Astrocyte of the spinal cord (primary cell): ENCODE data around the gene SLC22A5.

Source experiments
- DNase-seq: peaks from one replicate; pipeline ENCODE4 v3.0.0; 2011; ENCODE audit warnings: low read depth, low spot score
- H3K4me3 ChIP-seq: 2 replicates; pipeline ENCODE4 v1.5.1; 2011; ENCODE audit warnings: low read depth, mild to moderate bottlenecking, low read length, moderate library complexity
- in situ Hi-C: cut with HindIII; loops from 2 replicates; pipeline ENCODE4 v1.10.0; 2017; ENCODE audit warnings: low sequenced_read_pairs
- TF ChIP-seq, protein P1 (sequence below): IDR thresholded peaks from 2 replicates; pipeline ENCODE4 v1.5.1; 2012; ENCODE audit warnings: low read depth, mild to moderate bottlenecking, low read length, inconsistent platforms

The SLC22A5 gene

GRCh38 chr5:132364319-132364718, 5.2 kb upstream of the SLC22A5 start:
- peak; percentile 46 for DNase-seq
- in situ Hi-C loops: no loop called here
- TF ChIP-seq, protein P1, sequence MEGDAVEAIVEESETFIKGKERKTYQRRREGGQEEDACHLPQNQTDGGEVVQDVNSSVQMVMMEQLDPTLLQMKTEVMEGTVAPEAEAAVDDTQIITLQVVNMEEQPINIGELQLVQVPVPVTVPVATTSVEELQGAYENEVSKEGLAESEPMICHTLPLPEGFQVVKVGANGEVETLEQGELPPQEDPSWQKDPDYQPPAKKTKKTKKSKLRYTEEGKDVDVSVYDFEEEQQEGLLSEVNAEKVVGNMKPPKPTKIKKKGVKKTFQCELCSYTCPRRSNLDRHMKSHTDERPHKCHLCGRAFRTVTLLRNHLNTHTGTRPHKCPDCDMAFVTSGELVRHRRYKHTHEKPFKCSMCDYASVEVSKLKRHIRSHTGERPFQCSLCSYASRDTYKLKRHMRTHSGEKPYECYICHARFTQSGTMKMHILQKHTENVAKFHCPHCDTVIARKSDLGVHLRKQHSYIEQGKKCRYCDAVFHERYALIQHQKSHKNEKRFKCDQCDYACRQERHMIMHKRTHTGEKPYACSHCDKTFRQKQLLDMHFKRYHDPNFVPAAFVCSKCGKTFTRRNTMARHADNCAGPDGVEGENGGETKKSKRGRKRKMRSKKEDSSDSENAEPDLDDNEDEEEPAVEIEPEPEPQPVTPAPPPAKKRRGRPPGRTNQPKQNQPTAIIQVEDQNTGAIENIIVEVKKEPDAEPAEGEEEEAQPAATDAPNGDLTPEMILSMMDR: no peak
- H3K4me3 ChIP-seq: no peak overlapping the region

- in situ Hi-C loops: no loop called here
- no peak overlapping the region for H3K4me3 ChIP-seq
- DNase-seq: peak; percentile 63
- TF ChIP-seq, protein P1: no peak
Observed at GRCh38 chr5:132365213-132365612, 4.3 kb upstream of the SLC22A5 start.

- TF ChIP-seq, protein P1: no peak
- no peak for DNase-seq
- H3K4me3 ChIP-seq: no peak overlapping the region
- in situ Hi-C loops: no loop called here
Observed at GRCh38 chr5:132368186-132368585, 1.3 kb upstream of the SLC22A5 start.

DNA sequence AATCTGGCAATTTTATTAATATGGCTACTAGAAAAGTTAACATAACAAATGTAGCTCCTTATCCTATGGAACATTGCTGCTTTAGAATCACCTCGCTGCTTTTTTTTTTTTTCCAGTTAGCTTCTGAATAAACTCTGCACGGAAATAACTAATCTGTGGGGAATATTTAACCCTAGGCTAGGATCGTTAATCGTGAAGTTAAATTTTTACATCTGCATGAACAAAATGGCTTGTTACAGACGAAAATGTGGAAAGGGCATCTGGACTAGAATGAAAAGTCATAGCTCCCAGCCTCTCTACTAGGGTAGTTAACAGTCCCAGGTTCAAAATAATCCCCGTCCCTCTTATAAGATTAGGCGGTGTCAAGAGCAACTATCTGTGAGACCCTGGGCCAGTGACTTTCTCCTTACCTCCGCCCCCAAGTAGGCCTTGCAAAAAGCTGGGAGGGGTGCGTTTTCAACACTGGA, 470 bp upstream of the SLC22A5 start:
- peak overlapping the region; percentile 56 for H3K4me3 ChIP-seq
- DNase-seq: peak; percentile 28
- TF ChIP-seq, protein P1: no peak
- in situ Hi-C loops: no loop called here

- peak overlapping the region; percentile 56 for H3K4me3 ChIP-seq
- in situ Hi-C loops: no loop called here
- TF ChIP-seq, protein P1: no peak
- DNase-seq: no peak
Observed at GRCh38 chr5:132370181-132370970, 866 bp downstream of the SLC22A5 start.

DNA sequence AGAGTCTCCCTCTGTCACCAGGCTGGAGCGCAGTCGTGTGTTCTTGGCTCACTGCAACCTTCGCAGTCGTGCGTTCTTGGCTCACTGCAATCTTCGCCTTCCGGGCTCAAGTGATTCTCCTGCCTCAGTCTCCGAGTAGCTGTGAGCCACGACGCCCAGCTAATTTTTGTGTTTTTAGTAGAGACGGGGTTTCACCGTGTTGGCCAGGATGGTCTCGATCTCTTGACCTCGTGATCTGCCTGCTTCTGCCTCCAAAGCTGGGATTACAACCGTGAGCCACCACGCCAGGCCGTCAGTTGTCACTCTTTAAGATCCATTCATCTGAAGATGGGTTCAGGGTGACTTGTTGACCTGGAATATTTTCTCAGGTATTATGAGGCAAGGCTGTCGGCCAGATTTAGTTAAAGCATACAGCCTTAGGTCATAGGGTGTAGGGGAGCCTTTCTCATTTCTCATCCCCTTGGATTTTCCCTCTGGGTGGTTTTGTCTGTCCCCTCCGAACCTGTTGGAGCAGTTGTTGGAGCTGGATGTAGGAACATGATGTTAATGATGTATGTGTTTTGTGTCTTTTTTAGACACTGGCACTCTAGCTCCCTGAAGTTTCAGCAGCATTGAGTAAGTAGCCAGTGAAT, 1.6 kb downstream of the SLC22A5 start:
- H3K4me3 ChIP-seq: no peak overlapping the region
- in situ Hi-C loops: no loop called here
- TF ChIP-seq, protein P1: no peak
- DNase-seq: no peak
